HepG2 (cell line): ENCODE measurements around the gene COX15. TPM values are rescaled to one million over a fixed set of nuclear protein-coding genes. Genes with fewer than 3 reads are reported as not detected.

Source experiments
- CCAR2 ChIP-seq: fragments of 200-400 bp; formaldehyde crosslinking; optimal IDR thresholded peaks from 2 replicates; pipeline ENCODE3; 2018; ENCODE audit warnings: low read depth, mild to moderate bottlenecking, low read length, moderate library complexity
- CHCHD3 ChIP-seq: sonication (generic); formaldehyde crosslinking; IDR thresholded peaks from 2 replicates; pipeline ENCODE4 v1.8.0; 2022; ENCODE audit warnings: mild to moderate bottlenecking, missing genetic modification reagents, moderate library complexity
- FOXK2 ChIP-seq: fragments of 450-650 bp; IDR thresholded peaks from 2 replicates; pipeline ENCODE4 v1.6.1; 2016
- HDAC2 ChIP-seq: sonication (generic); formaldehyde crosslinking; IDR thresholded peaks from 2 replicates; pipeline ENCODE4 v1.4.0; 2020; ENCODE audit warnings: missing genetic modification reagents
- HOXA5 ChIP-seq: sonication (generic); formaldehyde crosslinking; IDR thresholded peaks from 2 replicates; pipeline ENCODE4 v1.4.0; 2020; ENCODE audit warnings: missing genetic modification reagents
- KLF11 ChIP-seq: IDR thresholded peaks from 2 replicates; pipeline ENCODE4 v1.6.1; 2016; ENCODE audit warnings: missing compliant biosample characterization
- KLF13 ChIP-seq: sonication (generic); formaldehyde crosslinking; IDR thresholded peaks from 2 replicates; pipeline ENCODE4 v1.4.0; 2020; ENCODE audit warnings: mild to moderate bottlenecking, missing genetic modification reagents
- NFATC3 ChIP-seq: sonication (generic); formaldehyde crosslinking; IDR thresholded peaks from 2 replicates; pipeline ENCODE4 v1.5.1; 2020; ENCODE audit warnings: mild to moderate bottlenecking, missing genetic modification reagents
- PHB2 ChIP-seq: fragments of 450-650 bp; IDR thresholded peaks from 2 replicates; pipeline ENCODE4 v1.6.1; 2018; ENCODE audit not compliant: partially characterized antibody
- PHF8 ChIP-seq: sonication (generic); formaldehyde crosslinking; IDR thresholded peaks from 2 replicates; pipeline ENCODE4 v1.5.0; 2020; ENCODE audit warnings: missing genetic modification reagents
- RARG ChIP-seq: sonication (generic); formaldehyde crosslinking; IDR thresholded peaks from 2 replicates; pipeline ENCODE4 v1.4.0; 2020; ENCODE audit warnings: low read depth, mild to moderate bottlenecking, missing genetic modification reagents
- REPIN1 ChIP-seq: sonication (generic); formaldehyde crosslinking; IDR thresholded peaks from 2 replicates; pipeline ENCODE4 v1.8.0; 2022; ENCODE audit warnings: missing genetic modification reagents, low read depth, mild to moderate bottlenecking, borderline replicate concordance
- RFXAP ChIP-seq: sonication (generic); formaldehyde crosslinking; IDR thresholded peaks from 2 replicates; pipeline ENCODE4 v1.4.0; 2020; ENCODE audit warnings: missing genetic modification reagents, borderline replicate concordance
- SAP130 ChIP-seq: IDR thresholded peaks from 2 replicates; pipeline ENCODE4 v1.6.1; 2016; ENCODE audit warnings: low read depth
- TBX3 ChIP-seq: fragments of 450-650 bp; IDR thresholded peaks from 2 replicates; pipeline ENCODE4 v1.6.1; 2017; ENCODE audit warnings: antibody characterized with exemption, mild to moderate bottlenecking, inconsistent platforms, borderline replicate concordance
- ZNF136 ChIP-seq: sonication (generic); formaldehyde crosslinking; IDR thresholded peaks from 2 replicates; pipeline ENCODE4 v1.8.1; 2022; ENCODE audit warnings: low read depth, mild to moderate bottlenecking, moderate library complexity, missing genetic modification reagents
- ZNF274 ChIP-seq: sonication (generic); formaldehyde crosslinking; IDR thresholded peaks from 2 replicates; pipeline ENCODE4 v1.5.1; 2020; ENCODE audit warnings: mild to moderate bottlenecking, missing genetic modification reagents
- ZNF3 ChIP-seq: IDR thresholded peaks from 2 replicates; pipeline ENCODE4 v1.7.0; 2017; ENCODE audit warnings: inconsistent platforms
- ZNF496 ChIP-seq: sonication (generic); formaldehyde crosslinking; IDR thresholded peaks from 2 replicates; pipeline ENCODE4 v1.8.1; 2023; ENCODE audit warnings: mild to moderate bottlenecking, moderate library complexity, missing genetic modification reagents; ENCODE audit not compliant: insufficient replicate concordance
- ZNF687 ChIP-seq: sonication (generic); formaldehyde crosslinking; IDR thresholded peaks from 2 replicates; pipeline ENCODE4 v1.5.1; 2020; ENCODE audit warnings: mild to moderate bottlenecking, missing genetic modification reagents, moderate library complexity
- ZNF75D ChIP-seq: sonication (generic); formaldehyde crosslinking; IDR thresholded peaks from 2 replicates; pipeline ENCODE4 v1.8.1; 2023; ENCODE audit warnings: missing genetic modification reagents, mild to moderate bottlenecking, borderline replicate concordance
- ZNF766 ChIP-seq: sonication (generic); formaldehyde crosslinking; IDR thresholded peaks from 2 replicates; pipeline ENCODE4 v1.5.0; 2020; ENCODE audit warnings: missing genetic modification reagents, borderline replicate concordance
- ZNF768 ChIP-seq: sonication (generic); formaldehyde crosslinking; IDR thresholded peaks from 2 replicates; pipeline ENCODE4 v1.4.0; 2020; ENCODE audit warnings: missing genetic modification reagents
- ZNF839 ChIP-seq: sonication (generic); formaldehyde crosslinking; IDR thresholded peaks from 2 replicates; pipeline ENCODE4 v1.4.0; 2020; ENCODE audit warnings: missing genetic modification reagents, mild to moderate bottlenecking, borderline replicate concordance
- ZNF850 ChIP-seq: sonication (generic); formaldehyde crosslinking; conservative IDR thresholded peaks from 2 replicates; pipeline ENCODE4 v1.9.0; 2021; ENCODE audit warnings: mild to moderate bottlenecking, missing genetic modification reagents
- ZSCAN21 ChIP-seq: sonication (generic); formaldehyde crosslinking; IDR thresholded peaks from 2 replicates; pipeline ENCODE4 v1.8.0; 2022; ENCODE audit warnings: mild to moderate bottlenecking, missing genetic modification reagents, moderate library complexity, borderline replicate concordance
- polyA plus RNA-seq, 8 experiments: library from polyadenylated mRNA; depleted of rRNA in 3 of 8; stranded (reverse) in 7 of 8; unstranded in 1 of 8; fragments of >200 nt; fragmentation: Illumina TruSeq in 4 of 8; extraction: Trizol in 4 of 8; gene quantifications; 2 replicates each; pipeline versions ENCODE4 v1.2.1 to v1.2.3, GENCODE V29; 2011 to 2016; ENCODE audit warnings: low read depth in 4 of 8, missing spikeins in 1 of 8, mixed read lengths in 1 of 8; ENCODE audit not compliant: insufficient read depth in 1 of 8
- total RNA-seq, 5 experiments: library from RNA; depleted of rRNA; stranded (reverse); fragments of >200 nt; fragmentation: Illumina TruSeq; extraction: Trizol; gene quantifications; 2 replicates each; pipeline ENCODE4 v1.2.3, GENCODE V29; 2016; ENCODE audit warnings: low read depth in 1 of 5
- TF ChIP-seq, protein P1 (sequence below): sonication (generic); formaldehyde crosslinking; IDR thresholded peaks from 2 replicates; pipeline ENCODE4 v1.5.1; 2020; ENCODE audit warnings: mild to moderate bottlenecking, missing genetic modification reagents, borderline replicate concordance

The COX15 gene
- total and polyA plus RNA-seq, 2 of the 13 experiments (the other 11 are each of a cell fraction or from before 2014, with no cell fraction given) = 19.2 to 44.7 TPM

- 0 out of 2 replicates have a peak, but pooled peaks have one; percentile 51 for TF ChIP-seq NFATC3 (CRISPR knock-in tag)
- no peak for TF ChIP-seq CHCHD3 (CRISPR knock-in tag)
- peak; percentile 96 for TF ChIP-seq SAP130 (CRISPR knock-in tag)
- no peak for TF ChIP-seq KLF13 (CRISPR knock-in tag)
- peak; percentile 23; the same call in 1 of the 2 replicates for TF ChIP-seq ZSCAN21 (CRISPR knock-in tag)
- TF ChIP-seq RFXAP (CRISPR knock-in tag) = no peak; the same call in 1 of the 2 replicates
- no peak for TF ChIP-seq KLF11 (CRISPR knock-in tag)
- TF ChIP-seq ZNF766 (CRISPR knock-in tag) = peak; percentile 75; the same call in 1 of the 2 replicates
- no peak for TF ChIP-seq ZNF839 (CRISPR knock-in tag)
- TF ChIP-seq RARG = no peak
- TF ChIP-seq HDAC2 (CRISPR knock-in tag) = peak; percentile 55
- TF ChIP-seq ZNF850 (CRISPR knock-in tag) = 0 out of 2 replicates have a peak, but pooled peaks have one; percentile 65
- 0 out of 2 replicates have a peak, but pooled peaks have one; percentile 37 for TF ChIP-seq REPIN1 (CRISPR knock-in tag)
- TF ChIP-seq ZNF274 (CRISPR knock-in tag) = peak; percentile 78; the same call in 1 of the 2 replicates
- peak; percentile 97 for TF ChIP-seq ZNF687 (CRISPR knock-in tag)
- TF ChIP-seq ZNF75D = no peak
- no peak for TF ChIP-seq ZNF3 (CRISPR knock-in tag)
- no peak for TF ChIP-seq CCAR2
- TF ChIP-seq, protein P1, sequence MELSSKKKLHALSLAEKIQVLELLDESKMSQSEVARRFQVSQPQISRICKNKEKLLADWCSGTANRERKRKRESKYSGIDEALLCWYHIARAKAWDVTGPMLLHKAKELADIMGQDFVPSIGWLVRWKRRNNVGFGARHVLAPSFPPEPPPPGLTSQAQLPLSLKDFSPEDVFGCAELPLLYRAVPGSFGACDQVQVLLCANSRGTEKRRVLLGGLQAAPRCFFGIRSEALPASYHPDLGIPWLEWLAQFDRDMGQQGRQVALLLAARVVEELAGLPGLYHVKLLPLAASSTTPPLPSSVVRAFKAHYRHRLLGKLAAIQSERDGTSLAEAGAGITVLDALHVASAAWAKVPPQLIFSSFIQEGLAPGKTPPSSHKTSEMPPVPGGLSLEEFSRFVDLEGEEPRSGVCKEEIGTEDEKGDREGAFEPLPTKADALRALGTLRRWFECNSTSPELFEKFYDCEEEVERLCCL (CRISPR knock-in tag) = no peak; the same call in 1 of the 2 replicates
- TF ChIP-seq PHF8 = peak; percentile 79
- TF ChIP-seq TBX3 = 0 out of 2 replicates have a peak, but pooled peaks have one; percentile 8
- no peak for TF ChIP-seq ZNF496 (CRISPR knock-in tag)
- peak; percentile 96; the same call in 1 of the 2 replicates for TF ChIP-seq ZNF136 (CRISPR knock-in tag)
- peak; percentile 77 for TF ChIP-seq HOXA5
- no peak for TF ChIP-seq PHB2
- TF ChIP-seq ZNF768 = no peak
- TF ChIP-seq FOXK2 = no peak; the same call in 1 of the 2 replicates
These were observed at the start of gene COX15, which contains the start of gene CUTC (continued) for GRCh38 chr10:99732033-99732842.
